Naive thymus-derived CD4-positive, alpha-beta T cell (primary cell): Measurements from ENCODE around the gene MTG1. TPM values are rescaled to one million over a fixed set of nuclear protein-coding genes. Genes with fewer than 3 reads are reported as not detected.
"Not testable (repeated sequence)": the region's sequence is repeated elsewhere in the genome, so short reads cannot be mapped to it uniquely, and the experiment has no call there.

Experiments
- ATAC-seq: fragments of 150-1000 bp; cut with Tn5 transposase; 2 replicates; pipeline ENCODE4 v1.10.0; 2021; ENCODE audit warnings: mild to moderate bottlenecking, moderate library complexity
- CTCF ChIA-PET: fragments of 350-600 bp; sonication (Branson Sonifier 250); formaldehyde crosslinking; loops from one replicate; lab custom pipeline; 2021; ENCODE audit warnings: antibody characterized with exemption; lab: Charles Lee
- POLR2A ChIA-PET: fragments of 350-600 bp; sonication (Branson Sonifier 250); formaldehyde crosslinking; loops from one replicate; lab custom pipeline; 2021; ENCODE audit warnings: antibody characterized with exemption, inconsistent platforms; lab: Charles Lee
- DNase-seq, 9 donors: peaks; one replicate each; pipeline versions ENCODE4 v3.0.0 to v3.0.0-alpha.2; 2020 to 2022; ENCODE audit warnings: mixed read lengths in 1 of 9
- H3K27ac ChIP-seq: one replicate; pipeline ENCODE4 v1.7.0; 2013; ENCODE audit warnings: mild to moderate bottlenecking, low read depth, low read length, moderate library complexity
- H3K27me3 ChIP-seq, 2 donors: one replicate each; pipeline ENCODE4 v1.7.0; 2013; ENCODE audit warnings: low read length in 2 of 2, mild to moderate bottlenecking in 2 of 2, moderate library complexity in 2 of 2; ENCODE audit not compliant: control insufficient read depth in 2 of 2, insufficient read depth in 2 of 2
- H3K36me3 ChIP-seq, 3 experiments: 1 replicate in 2 of 3; 2 replicates in 1 of 3; pipeline ENCODE4 v1.7.0; 2013; ENCODE audit warnings: low read length in 3 of 3, mild to moderate bottlenecking in 3 of 3, moderate library complexity in 1 of 3; ENCODE audit not compliant: insufficient read depth in 3 of 3, control insufficient read depth in 2 of 3
- H3K4me1 ChIP-seq, 2 donors: one replicate each; pipeline ENCODE4 v1.7.0; 2013; ENCODE audit warnings: low read length in 2 of 2, mild to moderate bottlenecking in 2 of 2, moderate library complexity in 1 of 2; ENCODE audit not compliant: control insufficient read depth in 2 of 2, insufficient read depth in 2 of 2
- H3K4me3 ChIP-seq: 2 replicates; pipeline ENCODE4 v1.7.0; 2013; ENCODE audit warnings: mild to moderate bottlenecking, low read length
- H3K9me3 ChIP-seq, 3 experiments: 1 replicate in 2 of 3; 2 replicates in 1 of 3; pipeline ENCODE4 v1.7.0; 2013; ENCODE audit warnings: low read length in 3 of 3; ENCODE audit not compliant: control insufficient read depth in 2 of 3
- H3K27ac Mint-ChIP-seq, 9 donors: one replicate each; pipeline ENCODE4 v1.8.0; 2020 to 2022; ENCODE audit warnings: mixed read lengths in 9 of 9, mild to moderate bottlenecking in 8 of 9, moderate library complexity in 5 of 9, inconsistent platforms in 2 of 9
- H3K27me3 Mint-ChIP-seq, 5 donors: one replicate each; pipeline ENCODE4 v1.8.0; 2021 to 2022; ENCODE audit warnings: mixed read lengths in 5 of 5, mild to moderate bottlenecking in 1 of 5
- H3K36me3 Mint-ChIP-seq, 5 donors: one replicate each; pipeline ENCODE4 v1.8.0; 2020 to 2022; ENCODE audit warnings: mixed read lengths in 5 of 5, mild to moderate bottlenecking in 3 of 5, inconsistent platforms in 1 of 5
- H3K4me1 Mint-ChIP-seq, 7 donors: one replicate each; pipeline ENCODE4 v1.8.0; 2020 to 2022; ENCODE audit warnings: mixed read lengths in 7 of 7, mild to moderate bottlenecking in 3 of 7, inconsistent platforms in 1 of 7
- H3K4me3 Mint-ChIP-seq, 10 donors: one replicate each; pipeline ENCODE4 v1.8.0; 2020 to 2022; ENCODE audit warnings: mild to moderate bottlenecking in 10 of 10, mixed read lengths in 10 of 10, moderate library complexity in 6 of 10, inconsistent platforms in 2 of 10
- H3K9me3 Mint-ChIP-seq, 11 donors: one replicate each; pipeline ENCODE4 v1.8.0; 2020 to 2022; ENCODE audit warnings: mixed read lengths in 11 of 11, mild to moderate bottlenecking in 4 of 11, inconsistent platforms in 1 of 11, moderate library complexity in 1 of 11
- intact Hi-C, 2 donors: fragments of 100-400 bp; cut with micrococcal nuclease; formaldehyde crosslinking; loops; one replicate each; pipeline ENCODE4 v1.15.1; 2023
- polyA plus RNA-seq, 2 donors: library from polyadenylated mRNA; unstranded; fragments of 300-500 nt; fragmentation: Illumina TruSeq; gene quantifications; one replicate each; pipeline ENCODE4 v1.2.3, GENCODE V29; 2021
- total RNA-seq, 6 experiments: library from RNA in 5 of 6; stranded (reverse) in 5 of 6; gene quantifications; 1 replicate in 5 of 6; 2 replicates in 1 of 6; pipeline ENCODE4 v1.2.3 and lab custom pipeline; 2021 to 2026

The MTG1 gene
- total and polyA plus RNA-seq, 7 experiments from 2014 or later = 25.6 to 67.1 (median 51.2) TPM

- DNase-seq = peak in 1 of 9 donors; percentile 21
Observed at GRCh38 chr10:133438711-133439273, 44.8 kb downstream of the MTG1 start.

GRCh38 chr10:133439517-133440461, 45.8 kb downstream of the MTG1 start:
- Mint-ChIP-seq H3K4me1 (peaks cover 0 to 26% (median 12%) of the 10 kb centered on the region in 7 donors), H3K9me3 (peaks cover 0 to 10% (median 1%) of the 10 kb centered on the region in 11 donors), H3K27ac (no peak overlapping the region), H3K4me3 (no peak overlapping the region), H3K36me3 (peaks cover 0 to 11% (median 5%) of the 10 kb centered on the region in 5 donors), H3K27me3 (peaks cover 4 to 19% (median 16%) of the 10 kb centered on the region in 5 donors)
- Histone ChIP-seq H3K36me3 (no peaks in the 10 kb centered on the region), H3K27ac (no peak overlapping the region), H3K4me3 (no peak overlapping the region), H3K27me3 (no peaks in the 10 kb centered on the region), H3K4me1 (peaks cover 0 to 9% of the 10 kb centered on the region in 2 donors), H3K9me3 (no peaks in the 10 kb centered on the region)
- DNase-seq (no peak), ATAC-seq (no peak)
- ChIA-PET POLR2A (no interaction called here), CTCF (no interaction called here)
- intact Hi-C loops = loop anchor here in 1 of 2 donors (5.0 kb wide), 1 partner anchor 168 kb away; no protein-coding TSS in a partner anchor

More at GRCh38 chr10:133438711-133439273, 44.8 kb downstream of the MTG1 start:
- Mint-ChIP-seq H3K4me1 (peaks cover 0 to 26% (median 12%) of the 10 kb centered on the region in 7 donors), H3K4me3 (no peak overlapping the region), H3K27me3 (peaks cover 4 to 21% (median 16%) of the 10 kb centered on the region in 5 donors), H3K36me3 (peaks cover 0 to 11% (median 5%) of the 10 kb centered on the region in 5 donors), H3K27ac (no peak overlapping the region), H3K9me3 (peaks cover 0 to 10% (median 1%) of the 10 kb centered on the region in 11 donors)
- Histone ChIP-seq H3K27me3 (no peaks in the 10 kb centered on the region), H3K4me1 (peaks cover 0 to 9% of the 10 kb centered on the region in 2 donors), H3K36me3 (no peaks in the 10 kb centered on the region), H3K27ac (no peak overlapping the region), H3K4me3 (no peak overlapping the region), H3K9me3 (no peaks in the 10 kb centered on the region)
- ChIA-PET POLR2A (no interaction called here), CTCF (interaction anchor here (1.0 kb wide), 1 partner anchor 171 kb away, joined by 3 read pairs; no protein-coding TSS in a partner anchor)
- peak; percentile 45 for ATAC-seq
- intact Hi-C loops = loop anchor here in 1 of 2 donors (5.0 kb wide), 1 partner anchor 169 kb away; no protein-coding TSS in a partner anchor

DNA sequence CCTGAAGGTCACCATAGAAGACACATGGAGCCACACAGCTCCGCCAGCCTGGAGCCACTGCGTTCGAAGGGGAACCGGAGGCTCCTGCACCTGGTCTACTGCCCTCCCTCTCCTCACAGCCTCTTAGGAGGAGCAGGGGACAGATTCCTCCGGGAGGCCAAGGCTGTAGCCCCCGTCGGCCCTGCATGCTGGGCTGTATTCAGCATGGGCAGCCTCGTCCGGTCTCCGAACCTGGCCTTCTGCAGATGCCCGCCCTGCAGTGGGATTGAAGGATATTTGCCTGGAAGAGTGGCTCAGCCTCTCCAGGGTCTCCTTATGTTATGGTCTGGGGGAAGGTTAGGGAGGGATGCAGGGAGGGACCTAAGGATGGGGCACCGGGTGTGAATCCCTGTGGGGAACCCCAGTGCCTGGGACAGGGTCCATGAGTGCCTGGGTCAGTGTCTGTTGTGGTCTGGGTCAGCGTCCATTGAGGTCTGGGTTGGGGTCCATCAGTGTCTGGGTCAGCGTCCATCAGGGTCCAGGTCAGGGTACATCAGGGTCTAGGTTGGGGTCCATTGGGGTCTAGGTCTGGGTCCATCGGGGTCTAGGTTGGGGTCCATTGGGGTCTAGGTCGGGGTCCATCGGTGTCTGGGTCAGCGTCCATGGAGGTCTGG, 46.8 kb downstream of the MTG1 start:
- Mint-ChIP-seq H3K27me3 (peaks cover 4 to 17% (median 16%) of the 10 kb centered on the region in 5 donors), H3K4me3 (no peak overlapping the region), H3K27ac (no peak overlapping the region), H3K4me1 (peaks cover 0 to 26% (median 12%) of the 10 kb centered on the region in 7 donors), H3K9me3 (peaks cover 0 to 14% (median 7%) of the 10 kb centered on the region in 11 donors), H3K36me3 (peaks cover 0 to 11% (median 5%) of the 10 kb centered on the region in 5 donors)
- Histone ChIP-seq H3K27me3 (no peaks in the 10 kb centered on the region), H3K4me3 (no peak overlapping the region), H3K4me1 (peaks cover 0 to 9% of the 10 kb centered on the region in 2 donors), H3K9me3 (peaks cover 0 to 7% (median 0%) of the 10 kb centered on the region in 3 experiments), H3K36me3 (no peaks in the 10 kb centered on the region), H3K27ac (no peak overlapping the region)
- CTCF ChIA-PET = no interaction called here
- ATAC-seq (no peak), DNase-seq (no peak)
- intact Hi-C loops = no loop called here
- POLR2A ChIA-PET = no interaction called here

DNA sequence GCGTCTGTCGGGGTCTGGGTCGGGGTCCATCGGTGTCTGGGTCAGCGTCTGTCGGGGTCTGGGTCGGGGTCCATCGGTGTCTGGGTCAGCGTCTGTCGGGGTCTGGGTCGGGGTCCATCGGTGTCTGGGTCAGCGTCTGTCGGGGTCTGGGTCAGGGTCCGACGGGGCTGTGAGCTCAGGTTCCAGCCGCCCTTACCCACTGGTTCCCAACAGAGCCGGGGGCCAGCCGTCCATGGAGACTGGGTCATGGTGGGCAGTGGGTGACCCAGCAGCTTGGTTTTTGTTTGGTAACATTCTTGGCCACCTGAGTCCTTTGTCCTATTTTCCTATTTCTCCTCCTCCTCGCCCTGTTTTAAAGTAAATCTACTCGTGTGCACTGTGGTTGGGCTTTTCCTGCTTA, 47.4 kb downstream of the MTG1 start:
- POLR2A ChIA-PET, H3K36me3 ChIP-seq, DNase-seq, H3K27ac ChIP-seq, H3K4me1 ChIP-seq, ATAC-seq, H3K27ac Mint-ChIP-seq, H3K4me3 Mint-ChIP-seq, H3K9me3 ChIP-seq, CTCF ChIA-PET, H3K27me3 ChIP-seq, H3K4me3 ChIP-seq, intact Hi-C loops: not testable (repeated sequence)
- Mint-ChIP-seq H3K4me1 (peaks cover 0 to 26% (median 12%) of the 10 kb centered on the region in 7 donors), H3K36me3 (peaks cover 0 to 11% (median 5%) of the 10 kb centered on the region in 5 donors), H3K9me3 (peaks cover 0 to 13% (median 7%) of the 10 kb centered on the region in 11 donors), H3K27me3 (peaks cover 4 to 17% (median 15%) of the 10 kb centered on the region in 5 donors)

DNA sequence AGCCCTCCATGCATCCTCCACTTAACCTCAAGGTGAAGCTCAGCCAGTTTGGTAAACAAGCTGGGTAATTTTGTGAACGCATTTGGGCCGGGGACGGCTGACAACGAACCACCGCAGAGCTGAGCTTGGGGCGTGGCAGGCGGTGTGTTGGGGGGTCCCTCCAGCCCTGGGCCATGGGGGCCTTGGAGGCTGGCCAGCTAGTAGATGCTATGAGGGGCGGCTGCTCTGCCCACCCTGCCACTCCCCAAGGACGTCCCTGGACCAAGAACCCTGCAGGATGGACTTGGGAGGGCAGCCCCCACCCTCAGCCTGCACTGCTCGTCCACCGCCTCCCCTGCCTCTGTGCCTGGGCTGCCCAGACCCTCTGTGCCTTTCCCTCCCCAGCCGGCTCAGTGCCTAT, 47.8 kb downstream of the MTG1 start:
- POLR2A ChIA-PET = no interaction called here
- DNase-seq (no peak), ATAC-seq (no peak)
- no peaks in the 10 kb centered on the region for H3K27me3 ChIP-seq
- Mint-ChIP-seq H3K4me3 (no peak overlapping the region), H3K9me3 (peaks cover 3 to 13% (median 7%) of the 10 kb centered on the region in 11 donors), H3K27ac (no peak overlapping the region), H3K4me1 (peaks cover 0 to 26% (median 12%) of the 10 kb centered on the region in 7 donors), H3K36me3 (peaks cover 3 to 10% (median 8%) of the 10 kb centered on the region in 5 donors), H3K27me3 (peaks cover under 1 to 12% (median 11%) of the 10 kb centered on the region in 5 donors)
- CTCF ChIA-PET = interaction anchor here (0.6 kb wide), 1 partner anchor 80 kb away, joined by 3 read pairs; no protein-coding TSS in a partner anchor
- no peak overlapping the region for H3K4me3 ChIP-seq
- peaks cover 0 to 12% (median 0%) of the 10 kb centered on the region in 3 experiments for H3K9me3 ChIP-seq
- H3K27ac ChIP-seq = no peak overlapping the region
- H3K4me1 ChIP-seq = peaks cover 0 to 9% of the 10 kb centered on the region in 2 donors
- no peaks in the 10 kb centered on the region for H3K36me3 ChIP-seq
- intact Hi-C loops = no loop called here
